GM12864 (cell line): Measurements from ENCODE around the gene INPP4A.

Experiments
- DNase-seq: peaks from one replicate; pipeline ENCODE4 v3.0.0-alpha.2; 2011; ENCODE audit warnings: low read depth
- H3K4me3 ChIP-seq: 2 replicates; pipeline ENCODE4 v1.5.1; 2011; ENCODE audit warnings: mild to moderate bottlenecking, low read depth, low read length, control low read depth
- TF ChIP-seq, protein P1 (sequence below): IDR thresholded peaks from 2 replicates; pipeline ENCODE4 v1.5.1; 2011; ENCODE audit warnings: low read depth, mild to moderate bottlenecking, moderate library complexity, low read length, control low read depth, inconsistent platforms; ENCODE audit errors: missing control alignments

Gene INPP4A

DNA sequence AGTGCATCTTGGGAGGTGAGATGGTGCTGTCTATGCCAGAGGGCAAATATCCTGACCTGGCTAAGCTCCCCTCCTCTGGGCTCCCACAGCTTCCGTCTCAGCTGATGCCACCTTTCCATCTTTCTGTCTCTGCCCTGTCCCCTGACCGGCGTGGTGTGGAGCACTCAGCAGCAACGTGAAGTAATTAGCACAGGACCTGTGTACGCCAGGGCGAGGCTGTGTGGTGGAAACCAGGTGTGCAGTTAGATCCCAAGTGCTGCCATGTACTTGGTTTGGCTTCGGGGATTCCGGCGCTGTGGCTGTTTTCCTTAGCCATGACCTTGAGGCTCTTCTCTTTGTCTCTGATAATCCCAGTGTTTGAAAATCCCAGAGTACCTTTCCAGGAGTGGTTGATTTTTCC is 127.1 kb downstream of the INPP4A start:
- TF ChIP-seq, protein P1, sequence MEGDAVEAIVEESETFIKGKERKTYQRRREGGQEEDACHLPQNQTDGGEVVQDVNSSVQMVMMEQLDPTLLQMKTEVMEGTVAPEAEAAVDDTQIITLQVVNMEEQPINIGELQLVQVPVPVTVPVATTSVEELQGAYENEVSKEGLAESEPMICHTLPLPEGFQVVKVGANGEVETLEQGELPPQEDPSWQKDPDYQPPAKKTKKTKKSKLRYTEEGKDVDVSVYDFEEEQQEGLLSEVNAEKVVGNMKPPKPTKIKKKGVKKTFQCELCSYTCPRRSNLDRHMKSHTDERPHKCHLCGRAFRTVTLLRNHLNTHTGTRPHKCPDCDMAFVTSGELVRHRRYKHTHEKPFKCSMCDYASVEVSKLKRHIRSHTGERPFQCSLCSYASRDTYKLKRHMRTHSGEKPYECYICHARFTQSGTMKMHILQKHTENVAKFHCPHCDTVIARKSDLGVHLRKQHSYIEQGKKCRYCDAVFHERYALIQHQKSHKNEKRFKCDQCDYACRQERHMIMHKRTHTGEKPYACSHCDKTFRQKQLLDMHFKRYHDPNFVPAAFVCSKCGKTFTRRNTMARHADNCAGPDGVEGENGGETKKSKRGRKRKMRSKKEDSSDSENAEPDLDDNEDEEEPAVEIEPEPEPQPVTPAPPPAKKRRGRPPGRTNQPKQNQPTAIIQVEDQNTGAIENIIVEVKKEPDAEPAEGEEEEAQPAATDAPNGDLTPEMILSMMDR: no peak
- DNase-seq: no peak
- H3K4me3 ChIP-seq: no peak overlapping the region

DNA sequence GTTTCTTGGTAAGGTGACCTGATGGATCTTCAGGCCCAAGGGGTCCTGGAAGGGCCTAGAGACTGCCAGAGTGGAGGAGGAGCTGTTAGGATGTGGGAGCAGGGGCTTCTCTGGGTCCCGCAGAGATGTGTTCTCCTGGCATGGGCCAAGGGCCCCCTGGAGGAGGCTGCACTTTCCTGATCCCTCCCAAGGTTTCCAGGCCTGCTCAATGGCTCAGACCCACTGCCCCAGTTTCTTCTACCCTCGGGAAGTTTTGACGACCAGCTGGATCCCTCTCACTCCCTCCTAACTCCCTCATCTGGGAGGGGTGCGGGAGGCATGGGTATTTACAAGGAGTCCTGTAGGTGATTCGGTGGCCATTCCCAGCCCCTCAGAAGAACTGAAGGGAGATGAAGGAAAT is 127.6 kb downstream of the INPP4A start:
- DNase-seq: no peak
- H3K4me3 ChIP-seq: no peak overlapping the region
- TF ChIP-seq, protein P1: no peak

DNA sequence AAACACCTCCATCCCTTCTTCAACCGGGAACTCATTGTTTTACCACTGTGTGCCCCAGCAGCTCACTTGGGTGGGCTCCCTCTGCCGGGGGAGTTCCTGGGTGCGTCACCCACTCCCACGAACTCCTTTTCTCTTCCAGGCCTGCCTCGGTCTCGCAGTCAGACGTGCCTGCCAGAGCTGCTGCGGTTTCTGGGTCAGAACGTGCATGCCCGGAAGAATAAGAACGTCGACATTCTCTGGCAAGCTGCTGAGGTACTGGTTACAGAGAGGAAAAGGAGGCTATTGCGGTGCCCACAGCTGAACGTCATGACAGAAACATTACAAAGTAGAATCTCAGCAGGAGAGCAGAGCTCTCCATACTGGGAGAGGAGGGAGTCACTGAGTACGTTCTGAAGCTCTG is 128.0 kb downstream of the INPP4A start:
- TF ChIP-seq, protein P1: no peak

DNA sequence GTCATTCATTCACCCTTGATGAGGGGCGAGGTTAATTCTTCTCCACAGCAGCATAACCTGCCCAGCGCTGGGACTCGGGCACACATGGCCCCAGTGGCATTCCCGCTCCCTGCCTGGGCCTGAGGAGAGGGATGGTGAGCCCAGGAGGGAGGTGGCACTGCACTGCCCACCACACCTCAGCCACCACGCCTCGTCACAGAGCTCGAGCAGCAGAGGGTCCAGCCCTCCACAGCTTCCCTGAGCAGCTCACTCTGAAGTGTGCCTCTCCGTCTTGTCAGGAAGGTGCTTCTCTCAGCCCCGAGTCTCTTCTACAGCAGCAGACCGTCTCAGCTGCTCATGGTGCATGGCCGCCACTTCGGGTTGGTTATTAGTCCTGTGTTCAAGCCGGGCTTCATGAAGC is 128.8 kb downstream of the INPP4A start:
- no peak for DNase-seq
- TF ChIP-seq, protein P1: no peak

More for the DNA sequence above, 128.0 kb downstream of the INPP4A start:
- DNase-seq: no peak
- H3K4me3 ChIP-seq: no peak overlapping the region

DNA sequence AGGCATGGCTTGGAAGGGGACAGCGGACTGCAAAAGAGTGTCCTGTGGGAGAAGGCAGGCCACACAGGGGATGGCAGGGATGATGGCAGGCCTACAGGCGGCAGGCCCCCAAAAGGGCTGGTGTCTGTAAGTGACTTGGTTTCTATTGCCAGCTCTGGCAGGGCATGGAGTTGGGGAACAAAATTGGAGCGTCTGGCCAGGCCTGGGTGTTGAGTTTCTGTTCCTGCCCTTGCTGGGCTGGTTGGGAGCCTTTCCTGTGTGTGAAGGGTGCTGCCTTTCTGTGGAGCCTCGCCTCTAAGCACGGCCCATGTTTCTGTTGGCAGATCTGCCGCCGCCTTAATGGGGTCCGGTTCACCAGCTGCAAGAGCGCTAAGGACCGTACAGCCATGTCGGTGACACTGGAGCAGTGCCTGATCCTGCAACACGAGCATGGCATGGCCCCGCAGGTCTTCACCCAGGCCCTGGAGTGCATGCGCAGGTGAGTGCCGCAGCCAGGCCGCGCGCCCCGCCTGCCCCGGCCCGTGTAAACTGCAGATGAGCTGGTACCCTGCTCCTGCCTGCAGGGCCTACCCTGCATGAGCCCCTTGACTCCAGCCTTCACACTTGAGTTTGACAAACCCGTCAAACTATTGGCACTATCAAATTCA is 132.1 kb downstream of the INPP4A start:
- DNase-seq: no peak
- H3K4me3 ChIP-seq: no peak overlapping the region
- TF ChIP-seq, protein P1: no peak

More for the DNA sequence above, 128.8 kb downstream of the INPP4A start:
- H3K4me3 ChIP-seq: no peak overlapping the region

DNA sequence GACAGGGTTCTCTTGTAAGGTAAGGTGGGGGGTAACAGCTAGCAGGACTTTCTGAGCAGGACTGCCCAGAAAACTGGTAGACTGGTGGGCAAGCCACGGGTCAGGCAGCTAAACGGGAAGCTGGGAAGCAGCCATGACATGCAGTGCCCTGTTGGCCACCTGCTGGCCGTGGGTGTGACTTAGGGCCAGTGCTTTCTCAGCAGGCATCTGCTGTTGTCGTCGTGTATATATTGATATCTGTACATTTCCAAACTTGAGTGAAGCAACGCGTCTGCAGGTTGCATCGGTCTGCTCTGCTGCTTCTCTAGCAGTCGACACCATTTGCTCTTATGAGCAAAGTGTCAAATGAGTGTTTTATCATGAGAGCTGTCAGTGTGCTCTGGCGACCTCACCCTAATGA is 132.7 kb downstream of the INPP4A start:
- TF ChIP-seq, protein P1: no peak
- no peak for DNase-seq
- no peak overlapping the region for H3K4me3 ChIP-seq

DNA sequence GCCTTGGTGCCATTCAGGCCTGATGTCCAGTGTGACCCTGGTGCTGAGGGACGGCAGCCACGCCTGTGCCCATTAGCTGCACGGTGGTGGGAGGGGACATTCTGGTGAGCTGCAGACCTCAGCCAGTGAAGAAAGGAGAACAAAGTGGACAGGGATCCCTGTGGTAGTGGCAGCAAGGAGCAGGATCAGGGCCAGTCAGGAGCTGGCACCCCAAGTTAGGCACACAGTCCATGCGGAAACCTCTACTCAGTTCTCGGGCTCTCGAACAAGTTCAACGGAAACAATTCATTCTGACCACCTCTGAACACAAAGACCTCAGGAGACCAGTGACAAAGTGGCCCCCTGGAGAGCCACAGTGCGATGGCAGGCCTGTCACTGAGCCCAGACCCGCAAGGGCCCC is 133.6 kb downstream of the INPP4A start:
- TF ChIP-seq, protein P1: no peak
- DNase-seq: no peak
- H3K4me3 ChIP-seq: no peak overlapping the region
